OCI-LY3 (cell line): ENCODE data around the gene AKR1A1.

ENCODE experiments used
- H2AFZ ChIP-seq: fragments of 200-600, 300-600 bp; shearing (Covaris generic); 2 replicates; pipeline ENCODE4 v1.6.0; 2014; ENCODE audit warnings: antibody characterized with exemption, low read depth, low read length
- H3K27ac ChIP-seq: fragments of 200-600, 300-600 bp; sonication (generic); 2 replicates; pipeline ENCODE4 v1.5.1; 2014; ENCODE audit warnings: mild to moderate bottlenecking, low read length, moderate library complexity, mixed read lengths
- H3K27me3 ChIP-seq: fragments of 200-600, 300-600 bp; sonication (generic); 2 replicates; pipeline ENCODE4 v1.6.1; 2014; ENCODE audit warnings: low read depth, low read length, mixed read lengths
- H3K36me3 ChIP-seq: fragments of 200-600, 300-600 bp; sonication (generic); replicated peaks from 2 replicates; pipeline ENCODE3; 2014; ENCODE audit warnings: low read depth, low read length, mixed read lengths
- H3K4me1 ChIP-seq: fragments of 300-600, 200-600 bp; sonication (generic); 2 replicates; pipeline ENCODE4 v1.6.1; 2014; ENCODE audit warnings: low read length, mixed read lengths
- H3K4me2 ChIP-seq: fragments of 200-600, 300-600 bp; sonication (generic); 2 replicates; pipeline ENCODE4 v1.6.1; 2014; ENCODE audit warnings: low read length, mixed read lengths
- H3K4me3 ChIP-seq: fragments of 300-600, 200-600 bp; sonication (generic); 2 replicates; pipeline ENCODE4 v1.5.1; 2014; ENCODE audit warnings: antibody characterized with exemption, mild to moderate bottlenecking, low read length, moderate library complexity
- H3K79me2 ChIP-seq: fragments of 300-600, 200-600 bp; shearing (Covaris generic); 2 replicates; pipeline ENCODE4 v1.6.1; 2014; ENCODE audit warnings: mild to moderate bottlenecking, low read length, mixed read lengths
- H3K9ac ChIP-seq: fragments of 300-600, 200-600 bp; shearing (Covaris generic); 2 replicates; pipeline ENCODE4 v1.6.0; 2014; ENCODE audit warnings: mild to moderate bottlenecking, low read length, moderate library complexity
- H3K9me3 ChIP-seq: fragments of 200-600, 300-600 bp; shearing (Covaris generic); 2 replicates; pipeline ENCODE4 v1.6.1; 2014; ENCODE audit warnings: low read length, mixed read lengths; ENCODE audit not compliant: insufficient read depth
- H4K20me1 ChIP-seq: fragments of 200-600, 300-600 bp; sonication (generic); 2 replicates; pipeline ENCODE4 v1.6.1; 2016; ENCODE audit warnings: low read length, mixed read lengths; ENCODE audit not compliant: insufficient read depth
- CTCF ChIP-seq: fragments of 200-600, 300-600 bp; sonication (generic); IDR thresholded peaks from 2 replicates; pipeline ENCODE4 v1.5.1; 2014; ENCODE audit warnings: antibody characterized with exemption, low read length, low read depth
- EZH2phosphoT487 ChIP-seq: fragments of 200-600 bp; shearing (Covaris generic); IDR thresholded peaks from 2 replicates; pipeline ENCODE4 v1.6.1; 2018; ENCODE audit warnings: antibody characterized with exemption, mixed run types, low read depth

Gene AKR1A1

GRCh38 chr1:45573231-45573804, 22.7 kb downstream of the AKR1A1 start:
- no peaks in the 10 kb centered on the region for H3K79me2 ChIP-seq
- no peak overlapping the region for H3K27ac ChIP-seq
- H3K4me3 ChIP-seq = no peak overlapping the region
- H3K9me3 ChIP-seq = no peaks in the 10 kb centered on the region
- TF ChIP-seq CTCF = no peak
- no peak for TF ChIP-seq EZH2phosphoT487
- H3K4me2 ChIP-seq = no peak overlapping the region
- H3K4me1 ChIP-seq = no peaks in the 10 kb centered on the region
- H3K27me3 ChIP-seq = no peaks in the 10 kb centered on the region
- H4K20me1 ChIP-seq = peaks cover 4% of the 10 kb centered on the region; the same call in 1 of the 2 replicates
- H3K9ac ChIP-seq = no peak overlapping the region
- no peak overlapping the region for H2AFZ ChIP-seq
- H3K36me3 ChIP-seq = peaks cover 14% of the 10 kb centered on the region

GRCh38 chr1:45574105-45574626, 23.5 kb downstream of the AKR1A1 start:
- no peak overlapping the region for H3K9ac ChIP-seq
- peaks cover 14% of the 10 kb centered on the region for H3K36me3 ChIP-seq
- no peaks in the 10 kb centered on the region for H3K4me1 ChIP-seq
- no peak overlapping the region for H2AFZ ChIP-seq
- no peaks in the 10 kb centered on the region for H3K27me3 ChIP-seq
- no peaks in the 10 kb centered on the region for H3K79me2 ChIP-seq
- H3K9me3 ChIP-seq = no peaks in the 10 kb centered on the region
- TF ChIP-seq CTCF (no peak), EZH2phosphoT487 (no peak)
- no peak overlapping the region for H3K4me2 ChIP-seq
- H4K20me1 ChIP-seq = peaks cover 4% of the 10 kb centered on the region; the same call in 1 of the 2 replicates
- H3K4me3 ChIP-seq = no peak overlapping the region
- no peak overlapping the region for H3K27ac ChIP-seq

- peaks cover 33% of the 10 kb centered on the region for H4K20me1 ChIP-seq
- H3K9ac ChIP-seq = peak overlapping the region; percentile 92
- H3K27ac ChIP-seq = peak overlapping the region; percentile 77
- H3K4me3 ChIP-seq = peak overlapping the region; percentile 93
- H3K36me3 ChIP-seq = peaks cover 8% of the 10 kb centered on the region
- TF ChIP-seq EZH2phosphoT487 (no peak), CTCF (no peak)
- no peaks in the 10 kb centered on the region for H3K27me3 ChIP-seq
- H3K4me2 ChIP-seq = peak overlapping the region; percentile 79
- H3K4me1 ChIP-seq = peaks cover 27% of the 10 kb centered on the region
- no peaks in the 10 kb centered on the region for H3K9me3 ChIP-seq
- H2AFZ ChIP-seq = peak overlapping the region; percentile 93
- H3K79me2 ChIP-seq = peaks cover 44% of the 10 kb centered on the region
Observed at GRCh38 chr1:45583264-45583665, 32.6 kb downstream of the AKR1A1 start.

GRCh38 chr1:45583666-45584350, 33.2 kb downstream of the AKR1A1 start, which contains the start of gene NASP:
TSS of gene NASP (plus strand) at chr1:45584041. CDS start at chr1:45584147, 106 bp downstream.
- Histone ChIP-seq H3K4me3 (peak within 1 kb of the TSS; percentile 93), H3K4me2 (peak within 1 kb of the TSS; percentile 96), H2AFZ (peak within 1 kb of the TSS; percentile 93), H3K79me2 (peaks cover 49% of the 10 kb centered on the region), H3K27me3 (no peaks in the 10 kb centered on the region), H3K27ac (peak within 1 kb of the TSS; percentile 77), H3K4me1 (peaks cover 27% of the 10 kb centered on the region), H3K36me3 (peaks cover 8% of the 10 kb centered on the region), H3K9ac (peak within 1 kb of the TSS; percentile 92), H3K9me3 (no peaks in the 10 kb centered on the region), H4K20me1 (peaks cover 37% of the 10 kb centered on the region)
- TF ChIP-seq CTCF (peak; percentile 14; the same call in 1 of the 2 replicates), EZH2phosphoT487 (no peak)
